ENCODE measurements around the gene CHRM5.

CHRM5 gene

GRCh38 chr15:34065941-34066340 lies 97.6 kb downstream of the CHRM5 start:
- no peak for DNase-seq (ENCODE audit: low read depth, low spot score)
- Histone ChIP-seq H3K9me3 (ENCODE audit: insufficient read depth, low read length) (no peaks in the 10 kb centered on the region), H3K9ac (ENCODE audit: insufficient read length, low read depth) (no peak overlapping the region), H3K36me3 (ENCODE audit: insufficient read depth, insufficient read length, low read length) (no peaks in the 10 kb centered on the region), H3K4me1 (ENCODE audit: insufficient read depth, insufficient read length) (no peaks in the 10 kb centered on the region), H3K27me3 (ENCODE audit: insufficient read depth, insufficient read length) (no peaks in the 10 kb centered on the region), H3K4me3 (ENCODE audit: insufficient read length, low read depth) (no peak overlapping the region)
- TF ChIP-seq SUZ12 (IDR thresholded peaks at IDR 0.05; ENCODE audit: extremely low read depth, insufficient read depth, insufficient read length), result no peak
- no peak for TF ChIP-seq ZNF274 (IDR thresholded peaks at IDR 0.05; ENCODE audit: low read depth, low read length)
- no peak for TF ChIP-seq YY1 (IDR thresholded peaks at IDR 0.05; ENCODE audit: insufficient read depth, insufficient read length)

GRCh38 chr15:34070003-34070402 lies 101.7 kb downstream of the CHRM5 start:
- H3K4me3 ChIP-seq (ENCODE audit: insufficient read length, low read depth), result no peak overlapping the region
- H3K36me3 ChIP-seq (ENCODE audit: insufficient read depth, insufficient read length, low read length), result no peaks in the 10 kb centered on the region
- TF ChIP-seq ZNF274 (IDR thresholded peaks at IDR 0.05; ENCODE audit: low read depth, low read length), result no peak
- no peak for TF ChIP-seq YY1 (IDR thresholded peaks at IDR 0.05; ENCODE audit: insufficient read depth, insufficient read length)
- no peak for TF ChIP-seq SUZ12 (IDR thresholded peaks at IDR 0.05; ENCODE audit: extremely low read depth, insufficient read depth, insufficient read length)
- no peak for DNase-seq (ENCODE audit: low read depth, low spot score)
- no peak overlapping the region for H3K9ac ChIP-seq (ENCODE audit: insufficient read length, low read depth)
- H3K27me3 ChIP-seq (ENCODE audit: insufficient read depth, insufficient read length), result no peaks in the 10 kb centered on the region
- no peaks in the 10 kb centered on the region for H3K9me3 ChIP-seq (ENCODE audit: insufficient read depth, low read length)
- no peaks in the 10 kb centered on the region for H3K4me1 ChIP-seq (ENCODE audit: insufficient read depth, insufficient read length)

- H3K4me3 ChIP-seq (ENCODE audit: insufficient read length, low read depth), result no peak overlapping the region
- no peaks in the 10 kb centered on the region for H3K27me3 ChIP-seq (ENCODE audit: insufficient read depth, insufficient read length)
- no peaks in the 10 kb centered on the region for H3K36me3 ChIP-seq (ENCODE audit: insufficient read depth, insufficient read length, low read length)
- DNase-seq (ENCODE audit: low read depth, low spot score), result no peak
- TF ChIP-seq SUZ12 (IDR thresholded peaks at IDR 0.05; ENCODE audit: extremely low read depth, insufficient read depth, insufficient read length), result no peak
- no peak for TF ChIP-seq YY1 (IDR thresholded peaks at IDR 0.05; ENCODE audit: insufficient read depth, insufficient read length)
- H3K9ac ChIP-seq (ENCODE audit: insufficient read length, low read depth), result no peak overlapping the region
- no peaks in the 10 kb centered on the region for H3K9me3 ChIP-seq (ENCODE audit: insufficient read depth, low read length)
- H3K4me1 ChIP-seq (ENCODE audit: insufficient read depth, insufficient read length), result no peaks in the 10 kb centered on the region
Measured at GRCh38 chr15:34076785-34077184, 108.5 kb downstream of the CHRM5 start.

- no peaks in the 10 kb centered on the region for H3K27me3 ChIP-seq (ENCODE audit: insufficient read depth, insufficient read length)
- H3K9me3 ChIP-seq (ENCODE audit: insufficient read depth, low read length), result no peaks in the 10 kb centered on the region
- TF ChIP-seq YY1 (IDR thresholded peaks at IDR 0.05; ENCODE audit: insufficient read depth, insufficient read length), result no peak
- TF ChIP-seq ZNF274 (IDR thresholded peaks at IDR 0.05; ENCODE audit: low read depth, low read length), result no peak
- no peak for TF ChIP-seq SUZ12 (IDR thresholded peaks at IDR 0.05; ENCODE audit: extremely low read depth, insufficient read depth, insufficient read length)
- no peaks in the 10 kb centered on the region for H3K4me1 ChIP-seq (ENCODE audit: insufficient read depth, insufficient read length)
- H3K36me3 ChIP-seq (ENCODE audit: insufficient read depth, insufficient read length, low read length), result peaks cover 5% of the 10 kb centered on the region
- H3K4me3 ChIP-seq (ENCODE audit: insufficient read length, low read depth), result no peak overlapping the region
- no peak for DNase-seq (ENCODE audit: low read depth, low spot score)
- H3K9ac ChIP-seq (ENCODE audit: insufficient read length, low read depth), result no peak overlapping the region
Measured at GRCh38 chr15:34078900-34079299, 110.6 kb downstream of the CHRM5 start.

GRCh38 chr15:34079904-34080303 lies 111.6 kb downstream of the CHRM5 start:
- no peaks in the 10 kb centered on the region for H3K4me1 ChIP-seq (ENCODE audit: insufficient read depth, insufficient read length)
- DNase-seq (ENCODE audit: low read depth, low spot score), result no peak
- no peaks in the 10 kb centered on the region for H3K27me3 ChIP-seq (ENCODE audit: insufficient read depth, insufficient read length)
- TF ChIP-seq SUZ12 (IDR thresholded peaks at IDR 0.05; ENCODE audit: extremely low read depth, insufficient read depth, insufficient read length) (no peak), ZNF274 (IDR thresholded peaks at IDR 0.05; ENCODE audit: low read depth, low read length) (no peak), YY1 (IDR thresholded peaks at IDR 0.05; ENCODE audit: insufficient read depth, insufficient read length) (no peak)
- peaks cover 11% of the 10 kb centered on the region for H3K36me3 ChIP-seq (ENCODE audit: insufficient read depth, insufficient read length, low read length)
- H3K9me3 ChIP-seq (ENCODE audit: insufficient read depth, low read length), result no peaks in the 10 kb centered on the region
- H3K9ac ChIP-seq (ENCODE audit: insufficient read length, low read depth), result no peak overlapping the region
- no peak overlapping the region for H3K4me3 ChIP-seq (ENCODE audit: insufficient read length, low read depth)

- no peak overlapping the region for H3K9ac ChIP-seq (ENCODE audit: insufficient read length, low read depth)
- TF ChIP-seq SUZ12 (IDR thresholded peaks at IDR 0.05; ENCODE audit: extremely low read depth, insufficient read depth, insufficient read length) (no peak), YY1 (IDR thresholded peaks at IDR 0.05; ENCODE audit: insufficient read depth, insufficient read length) (no peak), ZNF274 (IDR thresholded peaks at IDR 0.05; ENCODE audit: low read depth, low read length) (no peak)
- DNase-seq (ENCODE audit: low read depth, low spot score), result no peak
- H3K27me3 ChIP-seq (ENCODE audit: insufficient read depth, insufficient read length), result no peaks in the 10 kb centered on the region
- no peaks in the 10 kb centered on the region for H3K4me1 ChIP-seq (ENCODE audit: insufficient read depth, insufficient read length)
- H3K4me3 ChIP-seq (ENCODE audit: insufficient read length, low read depth), result no peak overlapping the region
- H3K9me3 ChIP-seq (ENCODE audit: insufficient read depth, low read length), result no peaks in the 10 kb centered on the region
- H3K36me3 ChIP-seq (ENCODE audit: insufficient read depth, insufficient read length, low read length), result peaks cover 28% of the 10 kb centered on the region
Measured at GRCh38 chr15:34084086-34084485, 115.8 kb downstream of the CHRM5 start.

- H3K4me1 ChIP-seq (ENCODE audit: insufficient read depth, insufficient read length), result no peaks in the 10 kb centered on the region
- no peak for DNase-seq (ENCODE audit: low read depth, low spot score)
- peaks cover 34% of the 10 kb centered on the region for H3K36me3 ChIP-seq (ENCODE audit: insufficient read depth, insufficient read length, low read length)
- no peak overlapping the region for H3K9ac ChIP-seq (ENCODE audit: insufficient read length, low read depth)
- no peaks in the 10 kb centered on the region for H3K27me3 ChIP-seq (ENCODE audit: insufficient read depth, insufficient read length)
- no peak overlapping the region for H3K4me3 ChIP-seq (ENCODE audit: insufficient read length, low read depth)
- TF ChIP-seq YY1 (IDR thresholded peaks at IDR 0.05; ENCODE audit: insufficient read depth, insufficient read length) (no peak), SUZ12 (IDR thresholded peaks at IDR 0.05; ENCODE audit: extremely low read depth, insufficient read depth, insufficient read length) (no peak), ZNF274 (IDR thresholded peaks at IDR 0.05; ENCODE audit: low read depth, low read length) (no peak)
- no peaks in the 10 kb centered on the region for H3K9me3 ChIP-seq (ENCODE audit: insufficient read depth, low read length)
Measured at GRCh38 chr15:34085746-34086145, 117.4 kb downstream of the CHRM5 start.

- Histone ChIP-seq H3K27me3 (ENCODE audit: insufficient read depth, insufficient read length) (no peaks in the 10 kb centered on the region), H3K4me1 (ENCODE audit: insufficient read depth, insufficient read length) (no peaks in the 10 kb centered on the region), H3K4me3 (ENCODE audit: insufficient read length, low read depth) (no peak overlapping the region), H3K36me3 (ENCODE audit: insufficient read depth, insufficient read length, low read length) (peaks cover 16% of the 10 kb centered on the region), H3K9me3 (ENCODE audit: insufficient read depth, low read length) (0 out of 2 replicates have a peak, but pooled peaks cover 5% of the 10 kb centered on the region), H3K9ac (ENCODE audit: insufficient read length, low read depth) (no peak overlapping the region)
- no peak for TF ChIP-seq YY1 (IDR thresholded peaks at IDR 0.05; ENCODE audit: insufficient read depth, insufficient read length)
- no peak for TF ChIP-seq ZNF274 (IDR thresholded peaks at IDR 0.05; ENCODE audit: low read depth, low read length)
- TF ChIP-seq SUZ12 (IDR thresholded peaks at IDR 0.05; ENCODE audit: extremely low read depth, insufficient read depth, insufficient read length), result no peak
- no peak for DNase-seq (ENCODE audit: low read depth, low spot score)
Measured at GRCh38 chr15:34099914-34100313, 131.6 kb downstream of the CHRM5 start.
